ENCODE data around the gene VASP. TPM values are rescaled to one million over a fixed set of nuclear protein-coding genes. Genes with fewer than 3 reads are reported as not detected.
A peak's percentile ranks its signal among the peaks of the same experiment; 100 is the strongest.

Gene VASP
- total and polyA plus RNA-seq, 2 of the 4 experiments (the other 2 are of a cell fraction) = 61.1 to 88.8 TPM

GRCh38 chr19:45485305-45486077 lies 21.8 kb upstream of the VASP start:
- Histone ChIP-seq H3K4me2 (ENCODE audit: low read depth, low read length) (peak overlapping the region; percentile 73), H3K27ac (ENCODE audit: insufficient read depth, low read length) (peak overlapping the region; percentile 47; the same call in 1 of the 2 replicates), H4K91ac (ENCODE audit: insufficient read depth, low read depth, low read length) (0 out of 2 replicates have a peak overlapping the region, but pooled peaks have one; percentile 21), H2BK5ac (ENCODE audit: low read depth, low read length, poor library complexity, severe bottlenecking) (peak overlapping the region; percentile 44), H2AFZ (replicated peaks; ENCODE audit: low read length, poor library complexity) (peak overlapping the region; percentile 94), H3K79me1 (ENCODE audit: low read depth in 1 of 2, low read length in 2 of 2) (no peaks in the 10 kb centered on the region; a peak in 1 of 4 replicates), H3K36me3 (ENCODE audit: control insufficient read depth, insufficient read depth, low read length) (no peaks in the 10 kb centered on the region), H3K14ac (replicated peaks; ENCODE audit: low read depth, low read length) (peak overlapping the region; percentile 64; the same call in 1 of the 2 replicates), H2BK15ac (ENCODE audit: low read depth, low read length) (no peak overlapping the region), H4K5ac (ENCODE audit: low read depth, low read length) (no peak overlapping the region), H3K9me1 (ENCODE audit: insufficient read depth, low read length) (peaks cover 6% of the 10 kb centered on the region; the same call in 1 of the 2 replicates), H3K4ac (ENCODE audit: low read depth, low read length) (peak overlapping the region; percentile 56; the same call in 1 of the 2 replicates), H4K8ac (ENCODE audit: low read depth in 2 of 2, low read length in 2 of 2) (peak overlapping the region in 1 of 2 experiments; percentile 87; a peak in 2 of 4 replicates), H3K9me3 (ENCODE audit: control insufficient read depth, insufficient read depth, low read length) (no peaks in the 10 kb centered on the region), H3K18ac (ENCODE audit: low read depth, low read length) (no peak overlapping the region), H3K23ac (ENCODE audit: low read depth, low read length) (no peak overlapping the region), H3K4me3 (ENCODE audit: insufficient read depth, low read depth, low read length) (peak overlapping the region; percentile 57), H3K56ac (ENCODE audit: extremely low read depth, insufficient read depth, low read length) (no peak overlapping the region), H3K4me1 (ENCODE audit: control insufficient read depth, insufficient read depth, low read length) (no peaks in the 10 kb centered on the region), H2AK5ac (ENCODE audit: low read depth, low read length) (peak overlapping the region; percentile 67; the same call in 1 of the 2 replicates), H2BK120ac (ENCODE audit: low read depth, low read length) (no peak overlapping the region; the same call in 1 of the 2 replicates), H2AK9ac (replicated peaks; ENCODE audit: low read depth, low read length, poor library complexity) (peak overlapping the region; percentile 78), H2BK20ac (ENCODE audit: low read depth, low read length) (peak overlapping the region; percentile 51; the same call in 1 of the 2 replicates), H3K27me3 (ENCODE audit: control insufficient read depth, insufficient read depth, low read length) (no peaks in the 10 kb centered on the region), H4K20me1 (ENCODE audit: insufficient read depth, low read length) (no peaks in the 10 kb centered on the region), H3K9ac (ENCODE audit: low read depth, low read length) (peak overlapping the region; percentile 52)
- in situ Hi-C loops (cut with MboI; ENCODE audit: low sequenced_read_pairs) = no loop called here
- 11% methylated on average over 11 of the region's 35 CpGs; no CpG with 5 or more reads in 1 of the 2 experiments for WGBS, 2 experiments (ENCODE audit: extremely low coverage in 2 of 2, insufficient read length in 1 of 2)
- POLR2A ChIA-PET (ENCODE audit: unreplicated experiment) = no interaction called here
- peak; percentile 82 for TF ChIP-seq MAFK (IDR thresholded peaks at IDR 0.05; ENCODE audit: low read depth, low read length)
- TF ChIP-seq SMC3 (IDR thresholded peaks at IDR 0.05; ENCODE audit: low read depth, low read length) = peak; percentile 52; the same call in 1 of the 2 replicates
- 0 out of 2 replicates have a peak, but pooled peaks have one; percentile 4 for TF ChIP-seq CHD1 (IDR thresholded peaks at IDR 0.05; ENCODE audit: low read depth, low read length)
- TF ChIP-seq ELK1 (IDR thresholded peaks at IDR 0.05; ENCODE audit: borderline replicate concordance, low read depth, low read length) = no peak
- TF ChIP-seq MAZ (IDR thresholded peaks at IDR 0.05; ENCODE audit: borderline replicate concordance, low read depth, low read length) = peak; percentile 22; the same call in 1 of the 2 replicates
- TF ChIP-seq RAD21 (IDR thresholded peaks at IDR 0.05; ENCODE audit: low read length) = peak; percentile 69
- TF ChIP-seq POLR2A (IDR thresholded peaks at IDR 0.05; ENCODE audit: low read depth, low read length) = no peak
- TF ChIP-seq CTCF (conservative IDR thresholded peaks at IDR 0.05; ENCODE audit: low read depth, low read length) = peak; percentile 83
- no peak for TF ChIP-seq NFE2L2 (IDR thresholded peaks at IDR 0.05; ENCODE audit: low read depth, low read length)
- TF ChIP-seq MXI1 (IDR thresholded peaks at IDR 0.05; ENCODE audit: borderline replicate concordance, low read depth, low read length) = no peak
- no peak for TF ChIP-seq RCOR1 (IDR thresholded peaks at IDR 0.05; ENCODE audit: insufficient replicate concordance, low read length)
- dilution Hi-C loops (cut with HindIII; ENCODE audit: low sequenced_read_pairs, unreplicated experiment) = no loop called here
- BruUV-seq (replicated peaks) = no TSS peak
- peak; percentile 100 for ATAC-seq (ENCODE audit: low read depth)
- intact Hi-C loops (cut with micrococcal nuclease) = loop anchor here (1.0 kb wide), 1 partner anchor 46 kb away; no protein-coding TSS in a partner anchor
- DNase-seq = peak; percentile 90
- CTCF ChIA-PET = interaction anchor here (0.6 to 2.3 kb wide), 10 partner anchors 10 to 157 kb away, joined by 3 to 21 read pairs (median 6); partner anchors contain the start of genes FOSB, PPM1N and RTN2

Measured in IMR-90 (cell line).